ENCODE measurements around the gene GAS2L3. TPM values are rescaled to one million over a fixed set of nuclear protein-coding genes. Genes with fewer than 3 reads are reported as not detected.

The GAS2L3 gene
- total RNA-seq, 4 donors from 2014 or later = 0.80 to 15.7 (median 7.6) TPM

DNA sequence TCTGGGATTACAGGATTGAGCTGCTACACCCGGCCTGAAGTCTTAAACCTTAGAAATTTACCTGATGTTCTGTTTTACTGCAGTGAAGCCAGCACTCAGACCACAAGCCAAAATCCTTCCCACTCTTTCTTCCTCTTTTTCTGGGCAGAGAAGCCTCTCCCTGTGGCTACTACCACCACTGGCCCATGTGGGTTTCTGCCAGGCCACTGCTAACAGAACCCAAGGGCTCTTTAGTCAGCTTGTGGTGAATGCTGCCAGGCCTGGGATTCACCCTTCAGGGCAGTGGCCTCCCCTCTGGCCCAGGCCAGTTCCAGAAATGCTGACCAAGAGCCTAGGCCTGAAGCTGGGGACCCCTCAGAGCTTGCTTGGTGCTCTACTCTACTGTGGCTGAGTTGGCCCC, 35.3 kb downstream of the GAS2L3 start:
- no peaks in the 10 kb centered on the region for H3K27me3 ChIP-seq
- H3K27ac ChIP-seq = no peak overlapping the region
- intact Hi-C loops (cut with DNase I; ENCODE audit: low total_unique reads) = no loop called here
- no peaks in the 10 kb centered on the region for H3K9me3 ChIP-seq
- peaks cover 0 to 9% (median 0%) of the 10 kb centered on the region in 4 donors for H3K36me3 ChIP-seq
- H3K4me3 ChIP-seq = no peak overlapping the region
- H3K4me1 ChIP-seq = peaks cover 0 to 18% (median 3%) of the 10 kb centered on the region in 4 donors
- 83% methylated on average over 1 of the region's 1 CpG; no CpG with 5 or more reads in 1 of the 2 donors for WGBS, 2 donors (ENCODE audit: low coverage in 1 of 2)
- DNase-seq = no peak
- TF ChIP-seq EP300 (IDR thresholded peaks at IDR 0.05; ENCODE audit: low read depth) (no peak), POLR2AphosphoS5 (IDR thresholded peaks at IDR 0.05) (no peak), POLR2A (IDR thresholded peaks at IDR 0.05) (no peak)
- TF ChIP-seq, protein P1, sequence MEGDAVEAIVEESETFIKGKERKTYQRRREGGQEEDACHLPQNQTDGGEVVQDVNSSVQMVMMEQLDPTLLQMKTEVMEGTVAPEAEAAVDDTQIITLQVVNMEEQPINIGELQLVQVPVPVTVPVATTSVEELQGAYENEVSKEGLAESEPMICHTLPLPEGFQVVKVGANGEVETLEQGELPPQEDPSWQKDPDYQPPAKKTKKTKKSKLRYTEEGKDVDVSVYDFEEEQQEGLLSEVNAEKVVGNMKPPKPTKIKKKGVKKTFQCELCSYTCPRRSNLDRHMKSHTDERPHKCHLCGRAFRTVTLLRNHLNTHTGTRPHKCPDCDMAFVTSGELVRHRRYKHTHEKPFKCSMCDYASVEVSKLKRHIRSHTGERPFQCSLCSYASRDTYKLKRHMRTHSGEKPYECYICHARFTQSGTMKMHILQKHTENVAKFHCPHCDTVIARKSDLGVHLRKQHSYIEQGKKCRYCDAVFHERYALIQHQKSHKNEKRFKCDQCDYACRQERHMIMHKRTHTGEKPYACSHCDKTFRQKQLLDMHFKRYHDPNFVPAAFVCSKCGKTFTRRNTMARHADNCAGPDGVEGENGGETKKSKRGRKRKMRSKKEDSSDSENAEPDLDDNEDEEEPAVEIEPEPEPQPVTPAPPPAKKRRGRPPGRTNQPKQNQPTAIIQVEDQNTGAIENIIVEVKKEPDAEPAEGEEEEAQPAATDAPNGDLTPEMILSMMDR (IDR thresholded peaks at IDR 0.05) = no peak
- in situ Hi-C loops (cut with MboI; ENCODE audit: low pct_ligation_motif_present in 1 of 4, low pct_unique_long_range_greater_than_20kb in 1 of 4, low sequenced_read_pairs in 3 of 4) = no loop called here

DNA sequence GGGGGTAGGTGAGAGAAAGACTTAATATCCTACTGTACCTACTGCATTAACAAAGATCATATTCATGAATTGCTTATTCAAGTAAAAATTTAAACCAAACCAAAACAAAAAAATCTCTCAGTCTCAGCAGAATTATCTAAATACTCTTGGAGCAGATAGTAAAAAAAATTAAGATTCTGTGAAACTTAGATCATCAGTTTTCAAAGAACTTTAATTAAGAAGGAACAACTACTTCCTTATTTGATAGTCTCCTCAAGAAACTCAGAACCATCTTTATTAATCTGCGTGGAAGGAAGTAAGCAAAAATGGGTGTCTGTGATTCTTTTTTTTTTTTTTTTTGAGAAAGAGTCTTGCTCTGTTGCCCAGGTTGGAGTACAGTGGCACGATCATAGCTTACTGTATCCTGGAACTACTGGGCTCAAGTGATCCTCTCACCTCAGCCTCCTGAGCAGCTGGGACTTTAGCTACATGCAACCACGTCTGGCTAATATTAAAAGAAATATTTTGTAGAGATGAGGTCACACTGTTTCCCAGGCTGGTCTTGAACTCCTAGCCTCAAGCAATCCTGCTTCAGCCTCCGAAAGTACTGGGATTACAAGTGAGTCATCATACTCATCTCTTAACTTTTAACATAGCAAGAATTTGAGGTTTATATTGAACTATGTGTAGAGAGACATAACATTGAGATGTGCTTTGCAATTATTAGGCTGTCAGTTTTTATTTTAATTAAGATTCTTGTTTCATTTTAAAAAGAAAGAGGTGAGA, 37.4 kb downstream of the GAS2L3 start:
- no peak for TF ChIP-seq EP300 (IDR thresholded peaks at IDR 0.05; ENCODE audit: low read depth)
- TF ChIP-seq POLR2AphosphoS5 (IDR thresholded peaks at IDR 0.05) = no peak
- no peak for TF ChIP-seq POLR2A (IDR thresholded peaks at IDR 0.05)
- TF ChIP-seq, protein P1 (IDR thresholded peaks at IDR 0.05) = no peak
- H3K9me3 ChIP-seq = no peaks in the 10 kb centered on the region
- in situ Hi-C loops (cut with MboI; ENCODE audit: low pct_ligation_motif_present in 1 of 4, low pct_unique_long_range_greater_than_20kb in 1 of 4, low sequenced_read_pairs in 3 of 4) (no loop called here), intact Hi-C loops (cut with DNase I; ENCODE audit: low total_unique reads) (no loop called here)
- no peak overlapping the region for H3K4me3 ChIP-seq
- DNase-seq = no peak
- WGBS, 2 donors (ENCODE audit: low coverage in 1 of 2) = 77 to 80% methylated on average over 3 to 4 of the region's 4 CpGs
- peaks cover 0 to 22% (median 3%) of the 10 kb centered on the region in 4 donors for H3K4me1 ChIP-seq
- no peak overlapping the region for H3K27ac ChIP-seq
- H3K36me3 ChIP-seq = peaks cover 0 to 9% (median 0%) of the 10 kb centered on the region in 4 donors
- H3K27me3 ChIP-seq = no peaks in the 10 kb centered on the region

DNA sequence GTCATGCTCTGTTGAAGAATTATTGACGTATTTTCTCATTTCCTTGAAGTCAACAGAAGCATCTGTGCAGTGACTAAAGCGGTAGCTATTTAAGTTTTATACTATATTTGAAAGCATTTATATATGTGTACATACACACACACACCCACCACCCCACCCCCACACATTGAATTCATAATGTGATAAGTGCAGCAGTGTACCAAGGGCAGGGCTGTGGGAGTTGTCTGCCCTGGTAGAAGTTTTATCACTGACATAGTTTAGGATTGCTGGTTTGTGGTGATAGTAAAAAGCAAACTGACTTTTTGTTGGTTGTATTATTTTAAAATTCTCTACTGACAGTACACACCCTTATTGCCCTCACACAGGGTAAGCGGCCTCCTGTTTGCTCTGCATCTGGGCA, 39.1 kb downstream of the GAS2L3 start:
- in situ Hi-C loops (cut with MboI; ENCODE audit: low pct_ligation_motif_present in 1 of 4, low pct_unique_long_range_greater_than_20kb in 1 of 4, low sequenced_read_pairs in 3 of 4) (no loop called here), intact Hi-C loops (cut with DNase I; ENCODE audit: low total_unique reads) (no loop called here)
- Histone ChIP-seq H3K27me3 (no peaks in the 10 kb centered on the region), H3K36me3 (no peaks in the 10 kb centered on the region), H3K4me1 (peaks cover 0 to 22% (median 3%) of the 10 kb centered on the region in 4 donors), H3K27ac (peak overlapping the region; percentile 45 to 69 (median 54)), H3K9me3 (no peaks in the 10 kb centered on the region), H3K4me3 (no peak overlapping the region)
- TF ChIP-seq, protein P1 (IDR thresholded peaks at IDR 0.05) = no peak
- TF ChIP-seq POLR2AphosphoS5 (IDR thresholded peaks at IDR 0.05) = peak in 1 of 3 donors; percentile 17
- peak; percentile 79 for DNase-seq
- 59 to 60% methylated on average over 3 of the region's 3 CpGs for WGBS, 2 donors (ENCODE audit: low coverage in 1 of 2)

DNA sequence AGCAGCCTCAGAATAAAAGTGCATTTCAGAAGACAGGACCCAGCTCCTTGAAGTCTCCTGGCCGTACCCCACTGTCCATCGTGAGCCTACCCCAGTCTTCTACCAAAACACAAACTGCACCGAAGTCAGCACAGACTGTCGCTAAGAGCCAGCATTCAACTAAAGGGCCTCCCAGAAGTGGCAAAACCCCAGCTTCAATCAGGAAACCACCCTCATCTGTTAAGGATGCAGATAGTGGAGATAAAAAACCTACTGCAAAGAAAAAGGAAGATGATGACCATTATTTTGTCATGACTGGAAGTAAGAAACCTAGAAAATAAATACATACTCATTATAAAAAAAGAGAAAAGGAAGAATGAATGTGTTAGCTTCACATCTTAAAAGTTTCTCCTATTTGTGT, 51.1 kb downstream of the GAS2L3 start:
- in situ Hi-C loops (cut with MboI; ENCODE audit: low pct_ligation_motif_present in 1 of 4, low pct_unique_long_range_greater_than_20kb in 1 of 4, low sequenced_read_pairs in 3 of 4) (no loop called here), intact Hi-C loops (cut with DNase I; ENCODE audit: low total_unique reads) (no loop called here)
- no peak for DNase-seq
- WGBS, 2 donors (ENCODE audit: low coverage in 1 of 2) = 49 to 60% methylated on average over 1 to 4 of the region's 4 CpGs
- Histone ChIP-seq H3K27me3 (no peaks in the 10 kb centered on the region), H3K27ac (no peak overlapping the region), H3K4me1 (no peaks in the 10 kb centered on the region), H3K36me3 (no peaks in the 10 kb centered on the region), H3K4me3 (no peak overlapping the region), H3K9me3 (no peaks in the 10 kb centered on the region)
- TF ChIP-seq, protein P1 (IDR thresholded peaks at IDR 0.05) = no peak
- TF ChIP-seq POLR2AphosphoS5 (IDR thresholded peaks at IDR 0.05) (no peak), EP300 (IDR thresholded peaks at IDR 0.05; ENCODE audit: low read depth) (no peak), POLR2A (IDR thresholded peaks at IDR 0.05) (no peak)

All from transverse colon (tissue), 4 donors.